K562 (cell line): ENCODE data around the gene TBC1D20. TPM values are rescaled to one million over a fixed set of nuclear protein-coding genes. Genes with fewer than 3 reads are reported as not detected.

ENCODE experiments used
- ATAC-seq: fragments of 200-7000 bp; cut with Tn5 transposase; 3 replicates; pipeline ENCODE4 v1.9.1; 2020; ENCODE audit warnings: moderate library complexity
- BruUV-seq: library from RNA; stranded (reverse); fragments of 400-500 nt; replicated peaks from 2 replicates; lab custom pipeline; 2021; lab: Mats Ljungman, UMichigan
- CTCF ChIA-PET: fragments of 300-600 bp; formaldehyde crosslinking; extraction: SDS; loops from one replicate; lab custom pipeline; 2021; ENCODE audit warnings: low intra/inter-chr PET ratio; lab: Yijun Ruan, JAX
- POLR2A ChIA-PET: fragments of 300-600, 350-650 bp; sonication (Branson Sonifier 250); formaldehyde crosslinking; extraction: SDS; loops from one replicate; lab custom pipeline; 2021; ENCODE audit warnings: antibody characterized with exemption, inconsistent platforms; lab: Yijun Ruan, JAX
- DNase-seq, 4 experiments: peaks; one replicate each; pipeline versions ENCODE4 v3.0.0 to v3.0.0-alpha.2; 2011 to 2018; ENCODE audit warnings: low spot score in 3 of 4, mixed read lengths in 3 of 4; ENCODE audit errors: extremely low read depth in 1 of 4
- FAIRE-seq: peaks from 2 replicates; lab custom pipeline; 2011; peaks lifted over from hg19 to GRCh38; lab: Jason Lieb, UNC
- H2AFZ ChIP-seq: 2 replicates; pipeline ENCODE4 v1.6.0; 2011; ENCODE audit warnings: low read depth, low read length, control low read depth, inconsistent platforms
- H3K27ac ChIP-seq: fragments of 200-600 bp; 3 replicates; pipeline ENCODE4 v1.8.0; 2011; ENCODE audit warnings: low read depth, mild to moderate bottlenecking, control low read depth, inconsistent platforms, low read length, moderate library complexity, mixed read lengths; ENCODE audit errors: extremely low read depth
- H3K27me3 ChIP-seq, 2 experiments: fragments of 300-600 bp in 1 of 2; 2 replicates in 1 of 2; 3 replicates in 1 of 2; pipeline versions ENCODE4 v1.6.0 to v1.8.0; 2011; ENCODE audit warnings: inconsistent platforms in 2 of 2, low read length in 2 of 2, mild to moderate bottlenecking in 1 of 2, mixed read lengths in 1 of 2, moderate library complexity in 1 of 2; ENCODE audit not compliant: control insufficient read depth in 2 of 2, insufficient read depth in 2 of 2
- H3K36me3 ChIP-seq: fragments of 300-600 bp; 3 replicates; pipeline ENCODE4 v1.8.0; 2011; ENCODE audit warnings: mild to moderate bottlenecking, low read length, inconsistent platforms; ENCODE audit not compliant: control insufficient read depth, insufficient read depth
- H3K4me1 ChIP-seq, 2 experiments: fragments of 200-600 bp in 1 of 2; replicated peaks in 1 of 2; 2 replicates in 1 of 2; 3 replicates in 1 of 2; pipeline versions ENCODE4 v1.5.1 to v1.8.0; 2011; ENCODE audit warnings: inconsistent platforms in 2 of 2, low read length in 2 of 2, mild to moderate bottlenecking in 1 of 2, mixed read lengths in 1 of 2, moderate library complexity in 1 of 2; ENCODE audit not compliant: control insufficient read depth in 2 of 2, insufficient read depth in 2 of 2
- H3K4me2 ChIP-seq: 2 replicates; pipeline ENCODE4 v1.6.1; 2011; ENCODE audit warnings: low read length, control low read depth, inconsistent platforms, mixed read lengths; ENCODE audit not compliant: insufficient read depth
- H3K4me3 ChIP-seq: fragments of 200-600 bp; sonication (generic), shearing (Covaris generic); 2 replicates; pipeline ENCODE4 v1.5.1; 2016; ENCODE audit warnings: control low read depth, inconsistent platforms
- H3K79me2 ChIP-seq: fragments of 200-600 bp; 3 replicates; pipeline ENCODE4 v1.8.0; 2011; ENCODE audit warnings: low read length, inconsistent platforms; ENCODE audit not compliant: control insufficient read depth, insufficient read depth
- H3K9ac ChIP-seq, 2 experiments: 2 replicates each; pipeline versions ENCODE4 v1.6.0 to v1.6.1; 2011; ENCODE audit warnings: low read depth in 2 of 2, low read length in 2 of 2, control low read depth in 1 of 2, inconsistent platforms in 1 of 2, mild to moderate bottlenecking in 1 of 2, mixed read lengths in 1 of 2; ENCODE audit not compliant: insufficient read depth in 1 of 2
- H3K9me1 ChIP-seq: one replicate; pipeline ENCODE4 v1.6.0; 2011; ENCODE audit warnings: inconsistent platforms, mild to moderate bottlenecking, low read length, moderate library complexity; ENCODE audit not compliant: control insufficient read depth, insufficient read depth
- H3K9me3 ChIP-seq: replicated peaks from 2 replicates; pipeline ENCODE4 v1.5.1; 2011; ENCODE audit warnings: low read depth, low read length, inconsistent platforms; ENCODE audit not compliant: control insufficient read depth, insufficient read depth
- H4K20me1 ChIP-seq: replicated peaks from 2 replicates; pipeline ENCODE4 v1.6.1; 2011; ENCODE audit warnings: low read length, inconsistent platforms, mixed read lengths; ENCODE audit not compliant: control insufficient read depth, insufficient read depth
- FOXP4 ChIP-seq: sonication (generic); formaldehyde crosslinking; IDR thresholded peaks from 2 replicates; pipeline ENCODE4 v1.8.0; 2022; ENCODE audit warnings: mild to moderate bottlenecking, missing genetic modification reagents, borderline replicate concordance
- GABPB1 ChIP-seq: sonication (generic); formaldehyde crosslinking; IDR thresholded peaks from 2 replicates; pipeline ENCODE4 v1.8.0; 2022; ENCODE audit warnings: mild to moderate bottlenecking, missing genetic modification reagents
- GATA2 ChIP-seq: sonication (generic); formaldehyde crosslinking; IDR thresholded peaks from 2 replicates; pipeline ENCODE4 v1.4.0; 2020; ENCODE audit warnings: mild to moderate bottlenecking, missing genetic modification reagents
- MCM2 ChIP-seq: fragments of 450-650 bp; IDR thresholded peaks from 2 replicates; pipeline ENCODE4 v1.6.1; 2017; ENCODE audit warnings: low read depth, mild to moderate bottlenecking
- NEUROD1 ChIP-seq: fragments of 150-350 bp; IDR thresholded peaks from 2 replicates; pipeline ENCODE4 v1.6.1; 2014; ENCODE audit warnings: borderline replicate concordance, low read length, low read depth; ENCODE audit not compliant: partially characterized antibody
- PML ChIP-seq: IDR thresholded peaks from 2 replicates; pipeline ENCODE4 v1.6.1; 2012; ENCODE audit warnings: low read length, inconsistent platforms
- POLR2B ChIP-seq: fragments of 450-650 bp; IDR thresholded peaks from 2 replicates; pipeline ENCODE4 v1.6.1; 2018; ENCODE audit warnings: low read depth; ENCODE audit not compliant: partially characterized antibody
- ZFP36 ChIP-seq: fragments of 150-350 bp; IDR thresholded peaks from 2 replicates; pipeline ENCODE4 v1.6.1; 2018; ENCODE audit warnings: low read length, low read depth; ENCODE audit not compliant: partially characterized antibody
- ZNF134 ChIP-seq: fragments of 250-450 bp; sonication (Bioruptor Pico); conservative IDR thresholded peaks from 2 replicates; pipeline ENCODE4 v1.4.0; 2020
- ZNF212 ChIP-seq: fragments of 450-650 bp; formaldehyde crosslinking; IDR thresholded peaks from 2 replicates; pipeline ENCODE4 v1.4.0; 2020; ENCODE audit warnings: mild to moderate bottlenecking
- ZNF324 ChIP-seq: fragments of 250-450 bp; sonication (Bioruptor Pico); IDR thresholded peaks from 2 replicates; pipeline ENCODE4 v1.4.0; 2020; ENCODE audit warnings: mild to moderate bottlenecking
- ZNF778 ChIP-seq: fragments of 450-650 bp; formaldehyde crosslinking; IDR thresholded peaks from 2 replicates; pipeline ENCODE4 v1.4.0; 2020; ENCODE audit warnings: mild to moderate bottlenecking, moderate library complexity
- WGBS: fragments of 100-300 bp; shearing (Covaris generic); methylation state at CpG from one replicate; pipeline ENCODE4 v1.1.6; 2016; ENCODE audit warnings: low coverage, mixed read lengths; ENCODE audit not compliant: insufficient coverage; ENCODE audit errors: missing lambda C conversion rate; 5-methylcytosine and 5-hydroxymethylcytosine counted together
- in situ Hi-C: fragments of 300-500 bp; cut with MboI; formaldehyde crosslinking; loops from 4 replicates; pipeline ENCODE4 v1.15.0; 2018; ENCODE audit warnings: inconsistent platforms, mixed read lengths
- intact Hi-C: fragments of 100-400 bp; cut with micrococcal nuclease; formaldehyde crosslinking; loops from 2 replicates; pipeline ENCODE4 v1.14.2; 2022
- polyA plus RNA-seq, 8 experiments: library from polyadenylated mRNA; depleted of rRNA in 4 of 8; stranded (reverse) in 5 of 8; unstranded in 3 of 8; fragments of >200 nt; fragmentation: Nextera tagmentation in 2 of 8; fragmentation: Illumina TruSeq in 1 of 8; extraction: Ambion mirVana in 2 of 8; extraction: Trizol in 1 of 8; gene quantifications; 2 replicates each; pipeline versions ENCODE4 v1.2.1 to v1.2.3, GENCODE V29; 2011 to 2014; ENCODE audit warnings: inconsistent platforms in 1 of 8, missing spikeins in 1 of 8
- total RNA-seq, 7 experiments: library from RNA; depleted of rRNA in 6 of 7; stranded (reverse); fragments of >200 nt in 6 of 7; fragmentation: Illumina TruSeq in 2 of 7; extraction: Trizol in 2 of 7; gene quantifications; 2 replicates each; pipeline versions ENCODE4 v1.2.1 to v1.2.3, GENCODE V29; 2011 to 2021; ENCODE audit warnings: low replicate concordance in 1 of 7
- TF ChIP-seq, protein P1 (sequence below): sonication (generic); formaldehyde crosslinking; IDR thresholded peaks from 2 replicates; pipeline ENCODE4 v1.8.0; 2022; ENCODE audit warnings: mild to moderate bottlenecking, missing genetic modification reagents

The TBC1D20 gene
- total and polyA plus RNA-seq, 9 of the 15 experiments (the other 6 are each of a cell fraction or from before 2014, with no cell fraction given), result 7.0 to 25.3 (median 15.1) TPM

GRCh38 chr20:397432-398237, 64.7 kb downstream of the TBC1D20 start:
- Histone ChIP-seq H3K4me3 (no peak overlapping the region), H2AFZ (no peak overlapping the region), H3K4me2 (no peak overlapping the region), H3K9me3 (no peaks in the 10 kb centered on the region), H3K9me1 (no peaks in the 10 kb centered on the region), H3K4me1 (peaks cover 7 to 26% of the 10 kb centered on the region in 2 experiments; a peak in 4 of 5 replicates), H3K27ac (no peak overlapping the region), H3K9ac (no peak overlapping the region), H3K79me2 (no peaks in the 10 kb centered on the region), H4K20me1 (no peaks in the 10 kb centered on the region), H3K36me3 (peaks cover 52% of the 10 kb centered on the region; the same call in 2 of the 3 replicates), H3K27me3 (no peaks in the 10 kb centered on the region)
- POLR2A ChIA-PET, result interaction anchor here (0.6 to 8.7 kb wide), 13 partner anchors 10 to 1057 kb away, joined by 3 to 95 read pairs (median 3); no protein-coding TSS in a partner anchor
- DNase-seq (no peak), ATAC-seq (peak; percentile 35), FAIRE-seq (no peak)
- BruUV-seq, result no TSS peak
- CTCF ChIA-PET, result no interaction called here
- in situ Hi-C loops, result no loop called here
- intact Hi-C loops, result no loop called here
- WGBS, result 97% methylated on average over 5 of the region's 6 CpGs
- TF ChIP-seq ZNF324 (CRISPR knock-in tag) (no peak), ZFP36 (peak; percentile 23), POLR2B (peak; percentile 60), ZNF134 (no peak), GATA2 (CRISPR knock-in tag) (no peak), GABPB1 (CRISPR knock-in tag) (peak; percentile 32; the same call in 1 of the 2 replicates), ZNF778 (CRISPR knock-in tag) (no peak), MCM2 (no peak), ZNF212 (CRISPR knock-in tag) (no peak), FOXP4 (CRISPR knock-in tag) (no peak), NEUROD1 (no peak), PML (no peak; the same call in 1 of the 2 replicates)
- TF ChIP-seq, protein P1, sequence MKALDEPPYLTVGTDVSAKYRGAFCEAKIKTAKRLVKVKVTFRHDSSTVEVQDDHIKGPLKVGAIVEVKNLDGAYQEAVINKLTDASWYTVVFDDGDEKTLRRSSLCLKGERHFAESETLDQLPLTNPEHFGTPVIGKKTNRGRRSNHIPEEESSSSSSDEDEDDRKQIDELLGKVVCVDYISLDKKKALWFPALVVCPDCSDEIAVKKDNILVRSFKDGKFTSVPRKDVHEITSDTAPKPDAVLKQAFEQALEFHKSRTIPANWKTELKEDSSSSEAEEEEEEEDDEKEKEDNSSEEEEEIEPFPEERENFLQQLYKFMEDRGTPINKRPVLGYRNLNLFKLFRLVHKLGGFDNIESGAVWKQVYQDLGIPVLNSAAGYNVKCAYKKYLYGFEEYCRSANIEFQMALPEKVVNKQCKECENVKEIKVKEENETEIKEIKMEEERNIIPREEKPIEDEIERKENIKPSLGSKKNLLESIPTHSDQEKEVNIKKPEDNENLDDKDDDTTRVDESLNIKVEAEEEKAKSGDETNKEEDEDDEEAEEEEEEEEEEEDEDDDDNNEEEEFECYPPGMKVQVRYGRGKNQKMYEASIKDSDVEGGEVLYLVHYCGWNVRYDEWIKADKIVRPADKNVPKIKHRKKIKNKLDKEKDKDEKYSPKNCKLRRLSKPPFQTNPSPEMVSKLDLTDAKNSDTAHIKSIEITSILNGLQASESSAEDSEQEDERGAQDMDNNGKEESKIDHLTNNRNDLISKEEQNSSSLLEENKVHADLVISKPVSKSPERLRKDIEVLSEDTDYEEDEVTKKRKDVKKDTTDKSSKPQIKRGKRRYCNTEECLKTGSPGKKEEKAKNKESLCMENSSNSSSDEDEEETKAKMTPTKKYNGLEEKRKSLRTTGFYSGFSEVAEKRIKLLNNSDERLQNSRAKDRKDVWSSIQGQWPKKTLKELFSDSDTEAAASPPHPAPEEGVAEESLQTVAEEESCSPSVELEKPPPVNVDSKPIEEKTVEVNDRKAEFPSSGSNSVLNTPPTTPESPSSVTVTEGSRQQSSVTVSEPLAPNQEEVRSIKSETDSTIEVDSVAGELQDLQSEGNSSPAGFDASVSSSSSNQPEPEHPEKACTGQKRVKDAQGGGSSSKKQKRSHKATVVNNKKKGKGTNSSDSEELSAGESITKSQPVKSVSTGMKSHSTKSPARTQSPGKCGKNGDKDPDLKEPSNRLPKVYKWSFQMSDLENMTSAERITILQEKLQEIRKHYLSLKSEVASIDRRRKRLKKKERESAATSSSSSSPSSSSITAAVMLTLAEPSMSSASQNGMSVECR (CRISPR knock-in tag), result no peak
